Measurements from ENCODE around the gene DFFA. TPM values are rescaled to one million over a fixed set of nuclear protein-coding genes. Genes with fewer than 3 reads are reported as not detected.

Gene DFFA
- total and polyA plus RNA-seq, 9 of the 15 experiments (the other 6 are each of a cell fraction or from before 2014, with no cell fraction given) = 39.6 to 74.8 (median 59.2) TPM

- TF ChIP-seq SAP30 (IDR thresholded peaks at IDR 0.05; ENCODE audit: borderline replicate concordance, insufficient read depth, low read depth, low read length, poor library complexity, severe bottlenecking) = no peak
- TF ChIP-seq HNRNPUL1 (IDR thresholded peaks at IDR 0.05; ENCODE audit: low read length) = no peak
- no peak for TF ChIP-seq KDM4B (IDR thresholded peaks at IDR 0.05; ENCODE audit: borderline replicate concordance in 2 of 2, low read depth in 1 of 2)
- TF ChIP-seq ZNF41 (CRISPR knock-in tag; conservative IDR thresholded peaks at IDR 0.05) = no peak
- TF ChIP-seq NCOA4 (IDR thresholded peaks at IDR 0.05; ENCODE audit: partially characterized antibody) = peak; percentile 46
- no peak for TF ChIP-seq SIN3B (IDR thresholded peaks at IDR 0.05; ENCODE audit: low read depth)
- 0 out of 4 replicates have a peak, but pooled peaks of 1 of the 2 experiments have one; percentile 31 for TF ChIP-seq FOXK2 (conservative IDR thresholded peaks at IDR 0.05 in 1 of 2, IDR thresholded peaks at IDR 0.05 in 1 of 2; ENCODE audit: low read depth in 2 of 2)
- TF ChIP-seq ZNF175 (CRISPR knock-in tag; IDR thresholded peaks at IDR 0.05; ENCODE audit: low read depth) = peak; percentile 69
- TF ChIP-seq NFXL1 (CRISPR knock-in tag; IDR thresholded peaks at IDR 0.05) = no peak
- TF ChIP-seq RFX5 (IDR thresholded peaks at IDR 0.05; ENCODE audit: low read depth, low read length) = no peak
- TF ChIP-seq FUS (optimal IDR thresholded peaks at IDR 0.05; ENCODE audit: low read depth, low read length) = no peak
- no peak for TF ChIP-seq OTX1 (CRISPR knock-in tag; IDR thresholded peaks at IDR 0.05)
- no peak for TF ChIP-seq PHB (CRISPR knock-in tag; IDR thresholded peaks at IDR 0.05)
- TF ChIP-seq SETDB1 (IDR thresholded peaks at IDR 0.05; ENCODE audit: low read length) = no peak
- TF ChIP-seq HSF4 (CRISPR knock-in tag; IDR thresholded peaks at IDR 0.05; ENCODE audit: borderline replicate concordance) = no peak
- no peak for TF ChIP-seq DMBX1 (CRISPR knock-in tag; IDR thresholded peaks at IDR 0.05; ENCODE audit: borderline replicate concordance)
- no peak for TF ChIP-seq BDP1 (IDR thresholded peaks at IDR 0.05; ENCODE audit: insufficient read depth, insufficient read length)
- TF ChIP-seq, protein P1, sequence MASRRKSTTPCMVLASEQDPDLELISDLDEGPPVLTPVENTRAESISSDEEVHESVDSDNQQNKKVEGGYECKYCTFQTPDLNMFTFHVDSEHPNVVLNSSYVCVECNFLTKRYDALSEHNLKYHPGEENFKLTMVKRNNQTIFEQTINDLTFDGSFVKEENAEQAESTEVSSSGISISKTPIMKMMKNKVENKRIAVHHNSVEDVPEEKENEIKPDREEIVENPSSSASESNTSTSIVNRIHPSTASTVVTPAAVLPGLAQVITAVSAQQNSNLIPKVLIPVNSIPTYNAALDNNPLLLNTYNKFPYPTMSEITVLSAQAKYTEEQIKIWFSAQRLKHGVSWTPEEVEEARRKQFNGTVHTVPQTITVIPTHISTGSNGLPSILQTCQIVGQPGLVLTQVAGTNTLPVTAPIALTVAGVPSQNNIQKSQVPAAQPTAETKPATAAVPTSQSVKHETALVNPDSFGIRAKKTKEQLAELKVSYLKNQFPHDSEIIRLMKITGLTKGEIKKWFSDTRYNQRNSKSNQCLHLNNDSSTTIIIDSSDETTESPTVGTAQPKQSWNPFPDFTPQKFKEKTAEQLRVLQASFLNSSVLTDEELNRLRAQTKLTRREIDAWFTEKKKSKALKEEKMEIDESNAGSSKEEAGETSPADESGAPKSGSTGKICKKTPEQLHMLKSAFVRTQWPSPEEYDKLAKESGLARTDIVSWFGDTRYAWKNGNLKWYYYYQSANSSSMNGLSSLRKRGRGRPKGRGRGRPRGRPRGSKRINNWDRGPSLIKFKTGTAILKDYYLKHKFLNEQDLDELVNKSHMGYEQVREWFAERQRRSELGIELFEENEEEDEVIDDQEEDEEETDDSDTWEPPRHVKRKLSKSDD (conservative IDR thresholded peaks at IDR 0.05; ENCODE audit: low read length) = no peak
- 0 out of 2 replicates have a peak, but pooled peaks have one; percentile 15 for TF ChIP-seq ZBTB17 (CRISPR knock-in tag; IDR thresholded peaks at IDR 0.05)
- peak; percentile 14; the same call in 1 of the 2 replicates for TF ChIP-seq RAD51 (IDR thresholded peaks at IDR 0.05; ENCODE audit: borderline replicate concordance, low read depth)
- no peak for TF ChIP-seq ZBTB34 (CRISPR knock-in tag; IDR thresholded peaks at IDR 0.05)
- TF ChIP-seq NFE2 (IDR thresholded peaks at IDR 0.05; ENCODE audit: low read depth) = peak; percentile 64
- TF ChIP-seq POLR2G (IDR thresholded peaks at IDR 0.05; ENCODE audit: low read depth, low read length) = no peak
These were observed 38.5 kb upstream of the DFFA start (continued) for GRCh38 chr1:10510520-10511493.

All from K562 (cell line).